Activated CD8-positive, alpha-beta memory T cell treated with anti-CD3 and anti-CD28 coated beads for 24 hours (primary cell): ENCODE data around the gene CCSER2.
"Not testable (repeated sequence)": the region's sequence is repeated elsewhere in the genome, so short reads cannot be mapped to it uniquely, and the experiment has no call there.

ENCODE experiments used
- DNase-seq: peaks from one replicate; pipeline ENCODE4 v3.0.0-alpha.2; 2020

Gene CCSER2

DNA sequence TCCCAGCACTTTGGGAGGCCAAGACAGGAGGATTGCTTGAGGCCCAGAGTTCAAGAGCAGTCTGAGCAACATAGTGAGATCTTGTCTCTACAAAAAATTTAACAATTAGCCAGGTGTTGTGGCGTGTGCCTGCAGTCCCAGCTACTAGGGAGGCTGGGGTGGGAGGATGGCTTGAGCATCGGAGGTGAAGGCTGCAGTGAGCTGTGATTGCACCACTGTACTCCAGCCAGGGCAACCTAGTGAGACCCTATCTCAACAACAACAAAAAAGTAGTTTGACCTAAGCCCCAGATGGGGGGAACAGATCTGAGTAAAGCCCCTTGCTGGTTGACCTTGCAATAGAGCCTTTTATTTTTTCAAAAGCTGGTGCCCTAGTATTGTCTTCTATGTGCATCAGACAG lies 15.6 kb upstream of the CCSER2 start:
- no peak for DNase-seq

DNA sequence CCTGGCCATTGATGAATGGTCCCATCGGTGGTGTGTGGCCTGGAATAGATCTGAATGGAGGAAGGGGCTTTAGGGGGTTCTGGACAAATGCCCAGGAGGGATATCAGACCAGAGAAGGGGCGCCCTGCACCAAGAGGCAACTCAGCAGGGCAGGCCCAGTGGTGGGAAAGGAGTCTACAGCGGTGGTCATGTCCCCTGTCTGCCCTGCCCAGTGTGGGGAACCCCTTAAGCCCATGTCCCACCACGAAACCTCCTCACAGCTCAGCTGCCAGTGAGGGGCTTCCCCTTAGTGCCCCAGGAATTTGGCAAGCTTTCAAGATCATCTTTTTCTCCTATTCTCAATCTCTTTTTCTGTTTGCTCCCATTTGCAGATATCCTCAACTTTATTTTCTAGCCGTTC lies 14.1 kb upstream of the CCSER2 start:
- no peak for DNase-seq

DNA sequence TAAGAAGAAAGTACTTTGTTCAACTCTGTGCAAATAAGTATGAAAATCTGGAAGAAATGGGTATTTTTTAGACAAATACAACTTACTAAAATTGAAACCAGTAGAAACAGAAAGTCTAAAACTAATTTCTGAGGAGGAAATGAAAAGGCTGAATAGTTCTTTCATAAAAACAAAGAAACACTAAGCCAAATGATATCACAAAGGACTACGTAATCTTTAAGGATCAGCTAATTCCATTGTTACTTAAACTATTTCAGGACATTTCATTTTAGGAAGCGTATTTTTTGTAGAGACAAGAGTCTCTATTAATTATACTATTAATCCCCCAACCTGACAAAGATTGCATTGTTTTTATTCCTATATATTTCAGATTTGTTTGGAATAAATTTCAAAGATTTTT lies 11.2 kb upstream of the CCSER2 start:
- no peak for DNase-seq

DNA sequence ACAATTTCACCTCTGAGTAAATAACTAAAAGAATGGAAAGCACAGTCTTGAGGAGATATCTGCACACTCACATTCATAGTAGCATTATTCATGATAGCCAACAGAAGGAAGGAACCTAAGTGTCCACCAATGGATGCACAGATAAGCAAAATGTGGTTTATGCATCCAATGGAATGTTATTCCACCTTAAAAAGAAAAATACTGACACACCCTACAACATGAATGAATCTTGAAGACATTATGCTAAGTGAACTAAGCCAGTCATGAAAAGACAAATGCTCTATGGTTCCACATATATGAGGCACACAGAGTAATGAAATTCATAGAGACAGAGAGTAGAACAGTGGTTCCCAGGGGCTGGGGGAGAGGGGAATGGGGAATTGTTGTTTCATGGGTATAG lies 6.5 kb upstream of the CCSER2 start:
- no peak for DNase-seq

DNA sequence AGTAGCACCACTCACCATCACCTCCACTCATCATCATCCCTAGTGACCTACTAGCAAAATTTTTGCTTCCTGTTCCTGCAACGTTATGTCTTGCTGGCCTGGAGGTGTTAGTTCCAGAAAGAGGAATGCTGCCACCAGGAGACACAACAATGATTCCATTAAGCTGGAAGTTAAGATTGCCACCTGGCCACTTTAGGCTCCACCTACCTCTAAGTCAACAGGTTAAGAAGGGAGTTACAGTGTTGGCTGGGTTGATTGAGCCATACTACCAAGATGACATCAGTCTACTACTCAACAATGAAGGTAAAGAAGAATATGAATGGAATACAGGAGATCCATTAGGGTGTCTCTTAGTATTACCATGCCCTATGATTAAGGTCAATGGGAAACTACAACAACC lies 4.8 kb upstream of the CCSER2 start:
- DNase-seq: not testable (repeated sequence)

DNA sequence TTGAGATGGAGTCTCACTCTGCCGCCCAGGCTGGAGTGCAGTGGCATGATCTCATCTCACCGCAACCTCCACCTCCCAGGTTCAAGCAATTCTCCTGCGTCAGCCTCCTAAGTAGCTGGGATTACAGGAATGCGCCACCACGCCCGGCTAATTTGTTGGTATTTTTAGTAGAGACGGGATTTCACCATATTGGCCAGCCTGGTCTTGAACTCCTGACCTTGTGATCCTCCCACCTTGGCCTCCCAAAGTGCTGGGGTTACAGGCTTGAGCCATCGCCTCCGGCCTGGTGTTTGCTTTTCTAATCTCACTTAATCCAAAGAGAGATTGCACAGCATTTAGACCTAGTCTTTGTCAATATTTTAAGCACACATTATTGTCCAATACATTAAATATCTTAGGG lies 1.4 kb upstream of the CCSER2 start:
- DNase-seq: not testable (repeated sequence)

DNA sequence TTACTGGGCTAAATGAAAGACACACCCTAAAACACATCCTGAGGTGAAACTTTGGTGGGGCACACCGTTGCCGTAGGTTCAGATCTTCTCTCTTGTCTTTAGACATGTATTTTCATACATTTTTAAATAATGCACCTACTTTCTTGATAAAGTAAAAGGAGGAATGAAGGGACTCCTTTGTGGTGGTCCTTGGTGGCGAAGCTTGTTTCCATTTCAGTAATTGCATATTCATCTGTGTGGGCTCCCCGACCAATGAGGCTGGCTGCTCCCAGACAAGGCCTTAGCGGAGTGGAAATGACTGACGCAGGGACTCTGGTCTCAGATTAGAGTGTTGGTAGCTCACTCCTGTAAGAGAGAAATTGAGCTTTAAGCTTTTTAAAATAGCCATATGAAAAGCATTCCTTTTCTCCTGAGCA lies 815 bp downstream of the CCSER2 start:
- no peak for DNase-seq

DNA sequence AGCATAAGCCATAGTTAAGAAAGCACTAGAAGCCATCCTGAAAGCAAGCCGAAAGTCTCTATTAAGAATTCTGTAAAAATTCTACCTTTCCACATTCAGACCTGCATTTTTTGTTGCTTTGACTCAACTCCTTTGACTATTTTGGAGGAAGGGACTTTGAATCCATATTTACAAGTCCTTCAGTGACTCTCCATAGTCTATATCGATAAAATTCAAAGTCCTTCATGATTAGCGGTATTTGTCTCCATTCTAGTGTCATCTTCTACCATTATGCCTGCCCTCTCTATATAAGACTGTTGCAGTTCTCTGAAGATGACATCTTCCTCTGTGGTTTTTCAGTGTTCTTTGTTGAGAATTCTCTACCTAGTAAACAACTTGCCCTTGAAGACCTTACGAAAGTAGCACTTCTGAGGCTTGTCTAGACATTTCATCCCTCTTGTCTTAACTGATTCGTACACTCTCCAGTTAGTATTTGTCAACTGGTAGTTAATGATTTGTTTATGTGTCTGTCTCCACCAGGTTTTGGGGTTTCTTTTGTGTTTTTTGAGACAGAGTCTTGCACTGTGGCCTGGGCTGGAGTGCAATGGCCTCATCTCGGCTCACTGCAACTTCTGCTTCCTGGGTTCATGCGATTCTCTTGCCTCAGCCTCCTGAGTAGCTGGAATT lies 1.7 kb downstream of the CCSER2 start:
- no peak for DNase-seq

DNA sequence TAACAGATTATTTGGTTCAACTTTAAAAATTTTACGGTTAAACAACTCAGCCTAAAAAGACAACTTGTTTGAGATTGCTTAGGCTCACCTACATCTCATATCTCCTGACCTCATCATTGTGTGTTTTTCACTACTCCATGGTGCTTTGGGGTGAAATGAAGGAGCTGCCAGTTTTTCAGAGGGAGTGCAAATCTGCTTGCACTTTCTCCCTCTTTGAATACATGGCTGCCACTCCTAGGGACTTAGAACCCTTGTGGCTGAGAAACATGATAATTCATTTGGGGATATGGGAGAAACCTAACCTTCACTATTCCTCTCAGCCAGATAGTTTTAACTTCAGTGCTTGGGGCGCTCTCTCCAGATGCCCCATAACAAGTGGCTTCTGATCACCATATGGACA lies 2.7 kb downstream of the CCSER2 start:
- no peak for DNase-seq

DNA sequence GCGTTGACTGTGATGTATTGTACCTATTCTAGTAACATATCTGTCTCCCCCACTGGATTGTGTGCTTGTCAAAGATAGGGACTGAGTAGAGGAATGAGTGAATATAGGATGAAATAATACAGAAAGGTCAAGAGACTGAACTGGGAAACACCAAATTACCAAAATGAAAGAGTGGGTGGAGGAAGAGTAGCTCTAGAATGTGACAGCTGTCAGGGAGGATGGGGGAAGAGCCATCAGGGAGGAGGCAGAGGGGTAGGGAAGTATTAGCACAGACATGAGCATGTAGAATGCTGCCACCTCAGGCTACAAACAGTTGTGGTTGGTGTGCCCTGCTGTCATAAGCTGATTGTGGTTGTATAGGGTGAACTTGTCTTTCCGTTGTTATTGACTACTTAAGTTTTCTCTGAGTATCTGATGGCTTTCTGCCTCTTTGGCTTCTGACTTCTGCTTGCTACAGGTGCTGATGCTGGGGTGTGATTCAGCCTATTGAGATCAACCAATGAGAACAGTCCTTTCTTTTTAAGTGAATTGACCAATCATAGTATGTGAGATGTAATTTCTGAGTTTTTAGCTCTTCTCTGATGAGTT lies 5.6 kb downstream of the CCSER2 start:
- DNase-seq: peak; percentile 73

DNA sequence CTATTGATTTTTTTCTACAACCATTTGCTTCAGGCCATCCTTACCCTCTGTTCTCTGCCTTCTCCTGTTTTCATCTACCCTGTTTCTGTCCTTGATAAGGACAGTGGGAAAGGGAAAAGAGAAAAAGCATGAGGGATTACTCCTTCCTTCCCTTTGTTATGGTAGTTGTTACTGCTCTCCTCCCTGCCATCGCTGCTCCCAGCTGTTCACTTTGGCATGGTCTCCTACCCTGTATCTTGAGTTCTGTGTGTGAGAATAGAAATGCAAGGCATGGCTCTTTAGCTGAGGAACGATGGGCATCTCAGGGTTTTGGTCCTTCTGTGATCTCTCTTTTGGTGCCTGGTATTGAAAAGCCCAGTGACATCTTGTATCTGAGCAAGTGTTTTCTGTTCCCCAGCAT lies 6.4 kb downstream of the CCSER2 start:
- DNase-seq: no peak

DNA sequence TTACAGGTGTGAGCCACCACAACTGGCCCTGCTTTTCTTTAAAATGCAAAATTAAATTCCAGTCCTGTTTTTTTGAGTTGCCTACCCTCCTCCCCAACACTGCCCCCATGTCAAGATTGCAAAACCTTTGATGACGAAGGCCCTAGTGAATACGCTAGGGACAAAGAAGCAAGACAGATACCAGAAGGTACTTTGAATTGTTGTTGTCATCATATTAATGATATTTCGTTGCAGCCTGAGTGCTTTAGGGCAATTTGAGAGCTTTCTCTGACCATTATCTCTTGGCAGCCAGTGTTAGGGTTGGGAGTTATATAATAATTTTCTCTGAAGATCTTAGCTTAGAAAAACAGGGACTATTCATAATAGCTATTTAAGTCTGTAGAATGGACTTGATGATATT lies 7.1 kb downstream of the CCSER2 start:
- no peak for DNase-seq

DNA sequence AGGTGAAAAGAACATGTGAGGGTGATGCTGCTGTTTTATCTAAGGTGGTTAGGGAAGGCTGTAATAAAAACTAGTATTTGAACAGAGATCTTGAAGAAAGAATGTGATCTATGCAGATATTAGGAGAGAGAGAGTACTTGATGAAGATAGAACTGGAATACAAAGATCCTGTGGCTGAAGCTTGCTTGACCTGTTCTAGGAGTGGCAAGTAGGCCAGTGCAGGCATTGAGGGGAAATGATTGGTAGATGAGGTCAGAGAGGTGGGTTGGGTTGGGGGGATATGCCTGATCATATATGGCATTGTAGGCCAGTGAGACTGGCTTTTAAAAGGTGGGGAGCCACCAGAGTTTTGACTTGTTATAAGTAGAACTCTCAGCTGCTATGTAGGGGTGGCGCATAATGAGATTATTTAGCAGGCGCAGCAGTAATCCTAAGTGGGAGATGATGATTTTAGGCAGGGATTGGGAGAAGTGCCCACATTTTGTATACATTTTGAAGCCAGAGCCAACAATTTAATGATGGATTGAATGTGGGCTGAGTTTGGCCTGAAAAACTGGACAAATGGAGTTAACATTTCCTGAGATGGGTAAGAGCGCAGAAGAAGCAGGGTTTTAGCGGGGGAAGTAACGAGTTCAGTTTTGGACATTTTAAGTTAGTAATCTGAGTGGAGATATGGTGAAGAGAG lies 8.2 kb downstream of the CCSER2 start:
- no peak for DNase-seq

DNA sequence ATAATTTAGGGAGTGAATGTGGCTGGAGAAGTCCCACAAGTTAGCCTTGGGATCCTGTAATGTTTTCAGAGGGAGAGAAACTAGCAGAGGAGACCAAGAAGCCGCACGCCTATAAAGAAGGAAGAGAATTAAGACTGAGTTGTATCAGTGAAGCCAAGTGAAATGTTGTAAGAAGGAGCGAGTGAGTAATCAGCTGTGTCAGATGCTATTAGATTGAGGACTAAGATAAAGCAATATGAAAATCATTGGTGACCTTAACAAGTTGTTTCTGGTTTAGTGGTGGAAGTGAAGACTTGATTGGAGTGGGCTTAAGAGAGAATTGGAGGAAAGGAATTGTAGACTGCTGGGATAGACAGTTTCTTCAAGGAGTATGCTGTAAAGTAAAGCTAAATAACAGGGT lies 8.8 kb downstream of the CCSER2 start:
- DNase-seq: no peak

DNA sequence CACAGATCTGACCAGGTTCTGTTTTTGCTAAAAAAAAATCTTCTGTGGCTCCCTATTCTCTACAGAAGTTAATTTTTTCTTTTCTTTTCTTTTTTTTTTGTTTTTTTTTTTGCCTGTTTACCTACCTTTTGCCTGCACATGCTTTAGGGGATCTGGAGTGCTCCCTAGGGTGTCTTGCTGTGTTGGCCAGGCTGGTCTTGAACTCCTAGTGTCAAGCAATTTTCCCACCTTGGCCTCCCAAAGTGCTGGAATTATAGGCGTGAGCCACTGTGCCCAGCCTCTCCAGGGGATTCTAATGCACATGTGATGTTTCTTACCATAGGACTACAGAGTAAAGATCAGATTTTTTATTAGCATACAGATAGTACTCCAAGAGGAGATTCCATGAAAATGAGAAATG lies 10.6 kb downstream of the CCSER2 start:
- DNase-seq: no peak

DNA sequence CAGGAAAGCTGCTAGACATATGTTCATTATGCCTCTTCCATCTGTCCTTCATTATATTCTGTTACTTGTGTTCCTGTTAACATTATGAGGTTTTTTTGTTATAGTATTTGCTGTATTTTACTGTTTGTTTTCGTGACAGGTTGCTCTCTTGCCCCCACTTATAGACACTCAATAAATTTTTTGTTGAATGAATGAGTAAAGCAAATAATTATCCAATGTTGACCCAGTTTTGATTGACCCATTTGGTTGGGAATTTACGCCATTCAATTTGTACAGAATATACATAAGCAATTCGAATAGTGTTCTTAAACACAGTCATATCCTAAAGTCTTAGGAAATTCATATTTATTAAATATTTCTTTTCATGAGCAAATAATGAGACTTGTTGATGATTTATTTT lies 11.8 kb downstream of the CCSER2 start:
- DNase-seq: no peak

DNA sequence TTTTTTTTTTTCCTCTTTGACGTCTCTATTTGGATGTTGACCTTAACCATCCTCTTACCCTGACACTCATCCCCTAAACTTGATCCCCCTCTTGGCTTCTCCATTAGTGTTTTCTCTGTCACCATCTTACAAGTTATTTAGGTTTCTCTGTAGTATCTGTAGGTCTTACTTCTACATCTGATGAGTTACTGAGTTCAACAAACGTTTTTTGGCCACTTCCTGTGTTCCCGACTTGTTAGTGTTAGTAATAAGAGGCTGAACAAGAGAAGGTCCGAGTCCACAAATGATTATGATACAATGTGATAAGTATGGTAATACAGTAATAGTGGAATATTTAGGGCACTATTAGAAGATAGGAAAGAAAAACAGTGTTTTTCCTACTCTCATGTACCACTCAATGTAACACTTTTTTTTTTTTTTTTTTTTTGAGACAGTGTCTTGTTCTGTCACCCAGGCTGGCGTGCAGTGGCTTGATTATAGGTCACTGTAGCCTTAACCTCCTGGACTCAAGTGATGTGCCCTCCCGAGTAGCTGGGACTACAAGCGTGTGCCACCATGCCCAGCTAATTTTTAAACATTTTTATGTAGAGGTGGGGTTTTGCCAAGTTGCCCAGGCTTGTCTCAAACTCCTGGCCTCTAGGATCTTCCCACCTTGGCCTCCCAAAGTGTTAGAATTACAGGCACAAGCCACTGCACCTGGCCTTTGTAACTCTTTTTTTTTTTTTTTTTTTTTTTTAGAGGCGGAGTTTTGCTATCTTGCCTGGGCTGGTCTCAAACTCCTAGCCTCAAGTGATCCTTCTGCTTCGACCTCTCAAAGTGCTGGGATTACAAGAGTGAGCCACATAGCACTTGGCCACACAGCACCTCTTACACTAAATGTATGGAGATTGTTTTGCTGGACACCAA lies 12.5 kb downstream of the CCSER2 start:
- no peak for DNase-seq

DNA sequence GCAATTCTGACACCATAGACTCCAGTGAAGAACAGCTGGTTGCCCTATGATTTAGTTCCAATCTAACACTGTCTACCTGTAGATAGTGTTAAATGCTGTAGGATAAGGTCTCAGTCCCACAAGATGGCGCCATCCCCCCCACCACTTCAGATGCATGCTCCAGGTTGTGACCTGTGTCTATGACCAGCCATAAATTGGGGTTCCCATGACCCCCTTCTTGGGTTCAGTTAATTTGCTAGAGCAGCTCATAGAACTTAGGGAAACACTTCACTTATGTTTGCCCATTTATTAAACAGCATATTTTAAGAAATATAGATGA lies 13.1 kb downstream of the CCSER2 start:
- no peak for DNase-seq

DNA sequence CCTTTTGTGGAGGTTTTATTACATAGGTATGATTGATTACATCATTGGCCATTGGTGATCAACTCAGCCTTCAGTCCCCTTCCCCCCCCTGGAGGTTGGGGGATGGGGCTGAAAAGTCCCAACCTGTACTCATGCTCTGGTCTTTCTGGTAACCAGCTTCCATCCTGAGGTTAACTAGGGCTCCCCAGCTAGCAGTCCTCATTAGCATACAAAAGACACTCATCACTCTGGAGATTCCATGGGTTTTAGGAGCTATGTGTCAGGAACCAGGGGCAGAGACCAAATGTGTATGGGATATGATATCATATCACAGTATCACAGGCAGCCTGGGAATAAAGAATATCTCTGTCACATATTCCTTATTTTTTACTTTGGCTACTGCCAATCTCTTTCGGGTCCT lies 13.6 kb downstream of the CCSER2 start:
- DNase-seq: no peak

DNA sequence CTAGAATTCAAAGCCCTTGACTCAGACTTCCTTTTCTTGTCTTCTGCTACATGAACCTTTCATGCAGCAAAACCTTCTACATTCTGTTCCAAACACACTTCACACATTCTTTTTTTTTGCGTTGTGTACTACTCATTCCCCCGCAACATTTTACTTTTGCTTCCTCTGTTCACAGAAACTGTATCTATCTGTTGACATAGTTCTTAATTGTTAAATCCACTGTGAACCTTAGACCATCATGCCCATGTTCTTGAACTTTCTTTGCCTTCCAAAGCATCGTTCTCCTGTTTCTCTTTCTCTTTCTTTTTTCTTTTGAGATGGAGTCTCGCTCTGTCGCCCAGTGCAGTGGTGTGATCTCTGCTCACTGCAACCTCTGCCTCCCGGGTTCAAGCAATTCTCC lies 14.2 kb downstream of the CCSER2 start:
- no peak for DNase-seq

DNA sequence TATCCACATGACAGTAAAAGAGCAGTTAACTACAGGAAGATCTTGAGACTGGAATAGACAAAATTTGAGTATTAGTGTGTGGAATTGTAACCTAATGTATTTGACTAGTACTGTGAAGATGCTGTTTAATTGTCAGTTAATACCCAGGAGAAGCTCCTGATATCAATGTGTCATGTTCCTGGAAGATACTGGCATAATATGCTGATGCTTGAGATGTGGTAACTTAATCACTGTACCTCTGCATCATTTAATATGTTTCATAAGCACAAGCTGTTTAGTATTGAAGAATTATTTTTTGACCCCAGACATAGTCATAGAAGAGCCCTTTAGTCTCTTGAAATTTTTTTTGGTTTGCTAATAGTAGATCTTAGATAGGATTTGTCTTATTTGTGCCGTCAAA lies 15.4 kb downstream of the CCSER2 start:
- no peak for DNase-seq

DNA sequence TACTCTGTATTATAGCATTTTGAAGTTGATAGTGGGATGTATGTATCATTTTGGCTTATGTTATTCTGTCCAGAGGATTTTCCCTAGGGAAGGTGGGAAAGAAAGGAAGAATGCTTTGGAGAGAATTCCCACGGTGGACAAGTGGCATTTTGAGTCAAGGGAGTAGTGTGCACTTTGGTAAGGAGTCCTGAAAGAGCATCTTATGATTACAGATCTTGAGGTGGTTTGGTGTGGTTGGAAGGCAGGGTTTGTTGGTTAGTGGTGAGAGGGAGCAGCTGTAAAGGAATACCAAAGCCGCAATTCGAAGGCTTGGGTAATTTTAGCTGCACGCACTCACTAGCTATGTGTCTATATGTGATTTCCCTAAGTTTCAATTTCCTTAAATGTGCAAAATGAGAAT lies 16.1 kb downstream of the CCSER2 start:
- DNase-seq: no peak

DNA sequence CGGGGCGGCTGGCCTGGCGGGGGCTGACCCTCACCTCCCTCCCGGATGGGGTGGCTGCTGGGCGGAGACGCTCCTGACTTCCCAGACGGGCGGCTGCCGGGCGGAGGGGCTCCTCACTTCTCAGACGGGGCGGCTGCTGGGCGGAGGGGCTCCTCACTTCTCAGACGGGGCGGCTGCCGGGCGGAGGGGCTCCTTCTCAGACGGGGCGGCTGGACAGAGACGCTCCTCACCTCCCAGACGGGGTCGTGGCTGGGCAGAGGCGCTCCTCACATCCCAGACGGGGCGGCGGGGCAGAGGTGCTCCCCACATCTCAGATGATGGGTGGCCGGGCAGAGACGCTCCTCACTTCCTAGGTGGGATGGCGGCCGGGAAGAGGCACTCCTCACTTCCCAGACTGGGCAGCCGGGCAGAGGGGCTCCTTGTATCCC lies 19.2 kb downstream of the CCSER2 start:
- DNase-seq: not testable (repeated sequence)

DNA sequence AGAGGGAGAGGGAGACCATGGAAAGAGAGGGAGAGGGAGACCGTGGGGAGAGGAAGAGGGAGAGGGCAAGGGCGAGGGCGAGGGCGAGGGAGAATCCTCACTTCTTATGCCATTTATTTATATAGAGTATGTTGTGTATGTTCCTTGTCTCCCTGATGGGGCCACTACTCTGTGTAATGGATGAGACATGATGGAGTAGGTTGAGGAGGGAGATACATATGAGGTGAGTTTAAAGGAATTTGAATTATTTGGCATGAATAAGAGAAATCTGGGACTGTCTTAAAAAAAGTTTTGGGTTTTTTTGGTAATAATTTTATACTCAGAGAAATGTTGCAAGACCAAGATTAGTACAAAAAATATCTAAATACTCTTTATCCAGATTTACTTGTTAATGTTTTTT lies 20.1 kb downstream of the CCSER2 start:
- no peak for DNase-seq
